ENCODE results near the gene MAPRE2.

Gene MAPRE2

DNA sequence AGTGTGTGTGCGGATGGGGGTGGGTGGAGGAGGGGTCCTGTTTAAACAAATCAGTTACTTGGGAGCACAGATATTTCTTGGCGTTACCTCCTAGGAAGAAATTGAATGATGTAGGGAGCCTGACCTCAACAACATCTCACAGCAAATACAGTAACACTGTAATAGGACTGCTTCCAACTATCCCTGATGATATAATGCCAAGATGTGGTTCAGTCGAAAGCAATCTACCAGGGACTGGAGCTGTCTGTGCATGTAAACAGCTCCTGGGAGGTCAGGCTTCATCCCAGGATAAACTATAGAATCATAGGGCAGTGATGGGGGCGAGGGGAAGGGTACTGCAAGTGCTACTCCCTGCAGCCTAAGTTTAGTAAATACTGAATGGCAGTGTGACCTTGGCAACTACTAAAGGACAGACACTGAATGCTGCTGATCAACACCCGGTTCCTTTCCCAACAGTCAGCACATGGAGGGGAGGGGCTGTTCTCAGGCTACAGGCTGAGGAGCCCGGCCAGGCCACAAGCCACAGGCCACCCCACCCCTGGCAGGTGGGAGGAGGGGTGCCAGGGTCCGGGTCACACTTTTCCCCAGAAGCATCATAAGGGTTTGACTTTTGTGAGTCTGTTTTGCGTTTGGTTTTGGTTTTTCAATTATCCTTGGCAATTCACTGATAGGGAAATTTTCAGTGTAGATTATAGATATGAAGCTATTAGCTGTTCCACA lies 114.3 kb downstream of the MAPRE2 start:
- H3K4me3 ChIP-seq (ENCODE audit: extremely low read depth, insufficient read depth, low read length, poor library complexity, severe bottlenecking), result no peak overlapping the region

DNA sequence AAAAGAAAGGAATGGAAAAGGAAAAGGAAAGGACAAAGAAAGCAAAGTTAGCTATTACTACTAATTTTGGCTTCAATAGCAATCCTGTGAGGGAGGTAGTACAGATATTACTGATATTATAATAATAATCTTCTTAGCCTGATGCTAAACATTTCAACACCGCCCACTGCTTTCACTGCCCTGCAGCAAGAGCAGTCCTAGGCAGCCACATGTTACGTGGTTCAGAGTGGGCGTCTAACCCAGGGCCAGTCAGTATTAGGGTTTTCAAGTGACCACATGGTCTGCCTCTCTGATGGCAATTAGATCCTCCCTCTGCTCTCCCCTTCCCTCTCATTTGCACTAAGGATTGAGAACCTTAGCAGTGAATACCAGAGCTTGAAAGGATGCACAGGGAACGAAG lies 116.0 kb downstream of the MAPRE2 start:
- Histone ChIP-seq H3K4me1 (ENCODE audit: control insufficient read depth, insufficient read depth, low read length, poor library complexity, severe bottlenecking) (no peaks in the 10 kb centered on the region), H3K9me3 (ENCODE audit: control insufficient read depth, low read length) (no peaks in the 10 kb centered on the region), H3K36me3 (ENCODE audit: control insufficient read depth, insufficient read depth, low read length) (no peaks in the 10 kb centered on the region), H3K4me3 (ENCODE audit: extremely low read depth, insufficient read depth, low read length, poor library complexity, severe bottlenecking) (no peak overlapping the region), H3K27ac (ENCODE audit: low read depth, low read length, severe bottlenecking) (no peak overlapping the region)
- 100% methylated on average over 3 of the region's 4 CpGs for WGBS, 2 experiments (ENCODE audit: insufficient coverage in 2 of 2)

More for the DNA sequence above, 114.3 kb downstream of the MAPRE2 start:
- WGBS, 2 experiments (ENCODE audit: insufficient coverage in 2 of 2), result 53 to 77% methylated on average over 5 of the region's 8 CpGs
- Histone ChIP-seq H3K36me3 (ENCODE audit: control insufficient read depth, insufficient read depth, low read length) (no peaks in the 10 kb centered on the region), H3K27ac (ENCODE audit: low read depth, low read length, severe bottlenecking) (no peak overlapping the region), H3K9me3 (ENCODE audit: control insufficient read depth, low read length) (no peaks in the 10 kb centered on the region), H3K4me1 (ENCODE audit: control insufficient read depth, insufficient read depth, low read length, poor library complexity, severe bottlenecking) (no peaks in the 10 kb centered on the region)

- Histone ChIP-seq H3K9me3 (ENCODE audit: control insufficient read depth, low read length) (no peaks in the 10 kb centered on the region), H3K4me3 (ENCODE audit: extremely low read depth, insufficient read depth, low read length, poor library complexity, severe bottlenecking) (no peak overlapping the region), H3K27ac (ENCODE audit: low read depth, low read length, severe bottlenecking) (no peak overlapping the region), H3K4me1 (ENCODE audit: control insufficient read depth, insufficient read depth, low read length, poor library complexity, severe bottlenecking) (no peaks in the 10 kb centered on the region), H3K36me3 (ENCODE audit: control insufficient read depth, insufficient read depth, low read length) (no peaks in the 10 kb centered on the region)
- WGBS, 2 experiments (ENCODE audit: insufficient coverage in 2 of 2), result 67 to 87% methylated on average over 1 to 3 of the region's 5 CpGs
Observed at GRCh38 chr18:35158728-35159450, 117.7 kb downstream of the MAPRE2 start.

- H3K4me3 ChIP-seq (ENCODE audit: extremely low read depth, insufficient read depth, low read length, poor library complexity, severe bottlenecking), result no peak overlapping the region
- H3K9me3 ChIP-seq (ENCODE audit: control insufficient read depth, low read length), result no peaks in the 10 kb centered on the region
- H3K36me3 ChIP-seq (ENCODE audit: control insufficient read depth, insufficient read depth, low read length), result no peaks in the 10 kb centered on the region
- no peaks in the 10 kb centered on the region for H3K4me1 ChIP-seq (ENCODE audit: control insufficient read depth, insufficient read depth, low read length, poor library complexity, severe bottlenecking)
- H3K27ac ChIP-seq (ENCODE audit: low read depth, low read length, severe bottlenecking), result no peak overlapping the region
- 89 to 92% methylated on average over 2 of the region's 3 CpGs for WGBS, 2 experiments (ENCODE audit: insufficient coverage in 2 of 2)
Observed at GRCh38 chr18:35159782-35160181, 118.6 kb downstream of the MAPRE2 start.

DNA sequence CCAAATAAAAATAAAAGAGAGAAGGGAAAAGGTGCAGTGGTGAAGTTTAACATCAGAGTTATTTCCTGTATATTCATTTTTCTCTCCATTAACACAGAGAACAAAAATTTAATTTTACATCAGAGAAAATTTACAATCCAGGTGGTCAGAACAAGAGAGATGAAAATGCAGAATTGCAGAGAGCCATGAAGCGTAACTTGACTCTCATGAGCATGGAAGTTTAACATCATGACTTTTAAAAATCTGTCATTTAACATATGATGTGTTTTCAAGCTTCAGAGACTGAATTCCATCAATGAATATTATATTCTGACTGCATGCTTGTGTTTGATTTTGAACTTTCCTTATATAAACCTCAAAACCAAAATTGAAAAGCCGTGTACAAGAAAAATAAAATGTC lies 120.3 kb downstream of the MAPRE2 start:
- Histone ChIP-seq H3K27ac (ENCODE audit: low read depth, low read length, severe bottlenecking) (no peak overlapping the region), H3K36me3 (ENCODE audit: control insufficient read depth, insufficient read depth, low read length) (no peaks in the 10 kb centered on the region), H3K4me1 (ENCODE audit: control insufficient read depth, insufficient read depth, low read length, poor library complexity, severe bottlenecking) (no peaks in the 10 kb centered on the region), H3K4me3 (ENCODE audit: extremely low read depth, insufficient read depth, low read length, poor library complexity, severe bottlenecking) (no peak overlapping the region), H3K9me3 (ENCODE audit: control insufficient read depth, low read length) (no peaks in the 10 kb centered on the region)
- WGBS, 2 experiments (ENCODE audit: insufficient coverage in 2 of 2), result no CpG with 5 or more reads among the region's 2 CpGs

- Histone ChIP-seq H3K4me1 (ENCODE audit: control insufficient read depth, insufficient read depth, low read length, poor library complexity, severe bottlenecking) (no peaks in the 10 kb centered on the region), H3K9me3 (ENCODE audit: control insufficient read depth, low read length) (no peaks in the 10 kb centered on the region), H3K4me3 (ENCODE audit: extremely low read depth, insufficient read depth, low read length, poor library complexity, severe bottlenecking) (no peak overlapping the region), H3K27ac (ENCODE audit: low read depth, low read length, severe bottlenecking) (no peak overlapping the region), H3K36me3 (ENCODE audit: control insufficient read depth, insufficient read depth, low read length) (no peaks in the 10 kb centered on the region)
- WGBS, 2 experiments (ENCODE audit: insufficient coverage in 2 of 2), result 96 to 97% methylated on average over 3 of the region's 3 CpGs
Observed at GRCh38 chr18:35161934-35162333, 120.7 kb downstream of the MAPRE2 start.

- no peaks in the 10 kb centered on the region for H3K36me3 ChIP-seq (ENCODE audit: control insufficient read depth, insufficient read depth, low read length)
- no peaks in the 10 kb centered on the region for H3K9me3 ChIP-seq (ENCODE audit: control insufficient read depth, low read length)
- no peak overlapping the region for H3K4me3 ChIP-seq (ENCODE audit: extremely low read depth, insufficient read depth, low read length, poor library complexity, severe bottlenecking)
- no peaks in the 10 kb centered on the region for H3K4me1 ChIP-seq (ENCODE audit: control insufficient read depth, insufficient read depth, low read length, poor library complexity, severe bottlenecking)
- no peak overlapping the region for H3K27ac ChIP-seq (ENCODE audit: low read depth, low read length, severe bottlenecking)
Observed at GRCh38 chr18:35163014-35163539, 121.9 kb downstream of the MAPRE2 start.

DNA sequence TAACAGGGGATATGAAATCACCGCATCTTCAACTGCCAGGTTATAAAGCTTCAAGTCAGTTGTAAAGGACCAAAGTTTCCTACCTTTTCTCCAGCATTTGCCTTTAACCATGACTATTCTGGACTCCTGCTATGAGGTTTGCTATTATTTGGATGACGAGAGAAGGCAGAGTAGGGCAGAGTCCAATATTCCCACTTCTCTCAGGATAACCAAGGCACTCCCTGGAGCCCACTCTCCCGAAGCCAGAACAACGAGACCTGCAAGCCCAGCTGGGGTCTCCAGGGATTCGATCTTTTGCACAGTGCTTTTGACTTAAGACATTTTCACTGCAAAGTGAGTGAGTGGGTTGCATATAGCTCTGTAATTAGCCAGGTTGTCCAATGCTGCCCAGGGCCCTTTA lies 122.5 kb downstream of the MAPRE2 start:
- no peak overlapping the region for H3K27ac ChIP-seq (ENCODE audit: low read depth, low read length, severe bottlenecking)
- no peak overlapping the region for H3K4me3 ChIP-seq (ENCODE audit: extremely low read depth, insufficient read depth, low read length, poor library complexity, severe bottlenecking)
- H3K4me1 ChIP-seq (ENCODE audit: control insufficient read depth, insufficient read depth, low read length, poor library complexity, severe bottlenecking), result no peaks in the 10 kb centered on the region
- no peaks in the 10 kb centered on the region for H3K36me3 ChIP-seq (ENCODE audit: control insufficient read depth, insufficient read depth, low read length)
- H3K9me3 ChIP-seq (ENCODE audit: control insufficient read depth, low read length), result no peaks in the 10 kb centered on the region
- WGBS, 2 experiments (ENCODE audit: insufficient coverage in 2 of 2), result 91% methylated on average over 4 of the region's 5 CpGs; no CpG with 5 or more reads in 1 of the 2 experiments

DNA sequence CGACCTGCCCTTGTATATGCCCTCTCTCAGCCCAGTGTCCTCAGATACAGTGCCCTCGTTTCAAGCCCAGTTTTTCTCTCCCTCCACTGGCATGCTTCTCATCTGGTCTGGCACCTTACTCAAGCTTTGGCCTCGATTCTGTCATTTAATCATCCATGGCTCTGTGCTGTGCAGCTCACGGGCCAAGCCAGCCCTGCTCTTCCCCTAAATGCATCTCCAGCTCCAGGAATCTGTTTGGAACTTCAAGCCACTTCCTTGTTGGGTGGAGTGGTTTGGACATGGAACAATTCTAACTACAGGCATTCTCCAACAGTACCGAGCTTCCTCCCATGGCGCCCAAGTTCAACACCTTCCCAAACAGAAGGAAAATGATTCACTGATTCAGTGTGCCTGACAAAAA lies 122.9 kb downstream of the MAPRE2 start:
- WGBS, 2 experiments (ENCODE audit: insufficient coverage in 2 of 2), result 95 to 98% methylated on average over 4 of the region's 6 CpGs

DNA sequence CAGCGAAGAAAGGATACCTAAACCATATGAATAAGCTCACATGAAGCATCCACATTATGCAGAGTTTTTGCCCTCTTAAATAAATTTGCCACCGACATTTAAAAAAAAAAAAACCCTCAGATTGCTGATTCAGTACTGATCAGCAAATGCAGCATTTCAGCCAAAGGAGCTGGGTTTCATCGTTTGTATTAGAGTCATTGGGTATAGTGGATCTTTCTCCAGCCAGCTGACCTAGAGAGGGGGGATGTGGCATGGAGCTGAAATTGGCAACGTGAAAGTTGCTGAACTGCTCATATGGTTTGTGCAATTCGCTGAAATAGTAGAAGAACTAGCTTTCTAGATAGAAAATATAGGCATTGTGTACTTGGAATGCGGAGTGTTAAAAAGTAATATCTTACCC lies 126.1 kb downstream of the MAPRE2 start:
- Histone ChIP-seq H3K4me3 (ENCODE audit: extremely low read depth, insufficient read depth, low read length, poor library complexity, severe bottlenecking) (no peak overlapping the region), H3K9me3 (ENCODE audit: control insufficient read depth, low read length) (no peaks in the 10 kb centered on the region), H3K36me3 (ENCODE audit: control insufficient read depth, insufficient read depth, low read length) (no peaks in the 10 kb centered on the region), H3K4me1 (ENCODE audit: control insufficient read depth, insufficient read depth, low read length, poor library complexity, severe bottlenecking) (no peaks in the 10 kb centered on the region), H3K27ac (ENCODE audit: low read depth, low read length, severe bottlenecking) (no peak overlapping the region)
- WGBS, 2 experiments (ENCODE audit: insufficient coverage in 2 of 2), result 85 to 91% methylated on average over 2 to 4 of the region's 6 CpGs

More for the DNA sequence above, 122.9 kb downstream of the MAPRE2 start:
- Histone ChIP-seq H3K4me3 (ENCODE audit: extremely low read depth, insufficient read depth, low read length, poor library complexity, severe bottlenecking) (no peak overlapping the region), H3K4me1 (ENCODE audit: control insufficient read depth, insufficient read depth, low read length, poor library complexity, severe bottlenecking) (no peaks in the 10 kb centered on the region), H3K36me3 (ENCODE audit: control insufficient read depth, insufficient read depth, low read length) (no peaks in the 10 kb centered on the region), H3K9me3 (ENCODE audit: control insufficient read depth, low read length) (no peaks in the 10 kb centered on the region), H3K27ac (ENCODE audit: low read depth, low read length, severe bottlenecking) (no peak overlapping the region)

DNA sequence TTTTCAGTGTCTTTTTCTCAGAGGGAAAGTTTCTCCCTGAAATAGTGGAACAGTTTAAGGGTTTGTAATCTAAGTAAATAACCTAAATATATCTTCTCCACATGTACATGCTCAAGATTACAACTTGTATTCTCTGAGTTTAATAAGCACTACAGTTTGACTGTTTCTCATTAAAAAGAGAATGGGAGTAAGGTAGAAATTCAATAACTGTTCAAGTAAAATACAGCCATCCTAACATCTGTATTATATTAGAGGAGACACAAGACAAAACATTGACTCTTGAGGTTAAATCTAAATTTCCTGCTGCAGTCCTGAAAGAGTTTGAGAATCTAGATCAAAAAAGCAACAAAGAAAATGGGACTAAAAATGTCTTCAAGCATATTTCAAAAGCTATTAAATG lies 126.6 kb downstream of the MAPRE2 start:
- Histone ChIP-seq H3K36me3 (ENCODE audit: control insufficient read depth, insufficient read depth, low read length) (no peaks in the 10 kb centered on the region), H3K9me3 (ENCODE audit: control insufficient read depth, low read length) (no peaks in the 10 kb centered on the region), H3K27ac (ENCODE audit: low read depth, low read length, severe bottlenecking) (no peak overlapping the region), H3K4me1 (ENCODE audit: control insufficient read depth, insufficient read depth, low read length, poor library complexity, severe bottlenecking) (no peaks in the 10 kb centered on the region), H3K4me3 (ENCODE audit: extremely low read depth, insufficient read depth, low read length, poor library complexity, severe bottlenecking) (no peak overlapping the region)
